ENCODE results near the gene FBXO40.

- TF ChIP-seq CSDC2 (CRISPR knock-in tag; IDR thresholded peaks at IDR 0.05) (no peak), PATZ1 (CRISPR knock-in tag; IDR thresholded peaks at IDR 0.05; ENCODE audit: borderline replicate concordance) (no peak), ISL1 (CRISPR knock-in tag; IDR thresholded peaks at IDR 0.05) (no peak), TSHZ2 (CRISPR knock-in tag; IDR thresholded peaks at IDR 0.05) (no peak), ZFP30 (CRISPR knock-in tag; IDR thresholded peaks at IDR 0.05) (no peak), ARNTL (CRISPR knock-in tag; IDR thresholded peaks at IDR 0.05; ENCODE audit: borderline replicate concordance, low read depth) (no peak), PPARA (CRISPR knock-in tag; IDR thresholded peaks at IDR 0.05; ENCODE audit: borderline replicate concordance) (no peak), CREB5 (CRISPR knock-in tag; IDR thresholded peaks at IDR 0.05; ENCODE audit: low read depth) (no peak), ZC3H10 (CRISPR knock-in tag; IDR thresholded peaks at IDR 0.05) (no peak), BACH2 (CRISPR knock-in tag; IDR thresholded peaks at IDR 0.05; ENCODE audit: borderline replicate concordance) (no peak), TCF4 (CRISPR knock-in tag; IDR thresholded peaks at IDR 0.05; ENCODE audit: borderline replicate concordance) (no peak), CSRNP3 (CRISPR knock-in tag; IDR thresholded peaks at IDR 0.05) (no peak), ESRRG (CRISPR knock-in tag; IDR thresholded peaks at IDR 0.05) (no peak)
Observed at GRCh38 chr3:121619691-121620090, 26.5 kb downstream of the FBXO40 start.

Measured in SK-N-SH treated with all-trans-retinoic acid at 6 μM for 48 hours (cell line).